NCI-H2227 (cell line): ENCODE measurements around the gene KLHDC7B.

Experiments
- DNase-seq: peaks from one replicate; lab custom pipeline; 2025; ENCODE audit not compliant: unreplicated experiment; lab: John Stamatoyannopoulos, UW

The KLHDC7B gene

DNA sequence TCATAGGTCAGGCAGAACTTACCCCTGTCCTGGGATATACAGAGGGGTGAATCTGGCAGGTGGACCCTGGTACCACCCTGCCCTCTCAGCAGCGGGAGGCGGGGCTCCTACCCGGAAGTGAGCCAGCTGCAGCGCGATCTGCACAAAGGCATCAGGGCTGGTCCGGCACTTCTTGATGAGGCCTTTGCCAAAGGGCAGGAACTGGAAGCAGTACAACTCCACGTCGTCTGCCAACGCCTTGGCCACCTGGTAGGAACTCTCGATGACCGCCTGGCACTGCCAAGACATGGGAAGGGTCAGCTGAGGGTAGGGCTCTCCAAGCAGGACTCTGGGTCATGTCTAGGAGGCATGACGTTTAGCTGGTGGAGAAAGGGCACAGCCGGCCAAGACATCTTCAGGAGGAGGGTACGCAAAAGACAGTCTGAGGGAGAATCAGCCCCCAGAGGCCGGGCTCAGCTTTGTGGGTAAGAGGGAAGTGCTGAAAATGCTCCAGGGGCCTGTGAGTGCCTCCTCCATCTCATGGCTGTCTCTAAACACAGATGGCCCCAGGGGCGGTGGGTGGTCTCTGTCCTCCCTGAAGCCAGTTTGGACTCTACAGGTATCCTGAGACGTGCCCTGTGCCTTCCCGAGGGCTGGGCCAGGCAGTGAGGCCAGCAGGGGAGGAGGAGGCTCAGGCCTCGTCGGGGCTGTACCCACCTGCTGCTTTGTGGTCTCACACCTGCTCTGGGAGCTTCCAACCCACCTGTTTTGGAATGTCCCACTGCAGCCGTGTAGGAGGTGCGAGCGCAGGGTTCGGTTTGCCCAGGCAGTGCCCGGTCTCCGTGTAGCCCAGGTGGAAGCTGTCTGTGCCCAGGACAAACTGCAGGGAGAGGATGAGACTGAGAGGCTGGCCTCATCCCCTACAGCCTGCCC lies 25.8 kb downstream of the KLHDC7B start:
- DNase-seq, result no peak

DNA sequence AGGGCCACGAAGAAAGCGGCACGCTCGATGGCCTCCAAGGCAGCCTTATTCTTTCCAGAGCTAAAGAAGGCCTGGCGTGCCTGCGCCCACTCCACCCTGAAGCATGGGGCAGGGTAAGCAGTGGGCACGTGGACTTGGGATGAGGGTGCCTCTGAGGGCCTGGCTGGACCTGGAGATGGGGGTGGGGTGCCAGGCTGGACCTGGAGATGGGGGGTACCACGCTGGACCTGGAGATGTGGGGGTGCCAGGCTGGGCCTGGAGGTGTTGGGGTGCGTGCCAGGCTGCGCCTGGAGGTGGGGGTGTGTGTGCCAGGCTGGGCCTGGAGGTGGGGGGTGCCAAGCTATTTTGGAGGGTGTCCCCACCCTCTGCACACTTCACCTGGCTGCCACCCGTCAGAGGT lies 27.3 kb downstream of the KLHDC7B start:
- DNase-seq, result no peak

DNA sequence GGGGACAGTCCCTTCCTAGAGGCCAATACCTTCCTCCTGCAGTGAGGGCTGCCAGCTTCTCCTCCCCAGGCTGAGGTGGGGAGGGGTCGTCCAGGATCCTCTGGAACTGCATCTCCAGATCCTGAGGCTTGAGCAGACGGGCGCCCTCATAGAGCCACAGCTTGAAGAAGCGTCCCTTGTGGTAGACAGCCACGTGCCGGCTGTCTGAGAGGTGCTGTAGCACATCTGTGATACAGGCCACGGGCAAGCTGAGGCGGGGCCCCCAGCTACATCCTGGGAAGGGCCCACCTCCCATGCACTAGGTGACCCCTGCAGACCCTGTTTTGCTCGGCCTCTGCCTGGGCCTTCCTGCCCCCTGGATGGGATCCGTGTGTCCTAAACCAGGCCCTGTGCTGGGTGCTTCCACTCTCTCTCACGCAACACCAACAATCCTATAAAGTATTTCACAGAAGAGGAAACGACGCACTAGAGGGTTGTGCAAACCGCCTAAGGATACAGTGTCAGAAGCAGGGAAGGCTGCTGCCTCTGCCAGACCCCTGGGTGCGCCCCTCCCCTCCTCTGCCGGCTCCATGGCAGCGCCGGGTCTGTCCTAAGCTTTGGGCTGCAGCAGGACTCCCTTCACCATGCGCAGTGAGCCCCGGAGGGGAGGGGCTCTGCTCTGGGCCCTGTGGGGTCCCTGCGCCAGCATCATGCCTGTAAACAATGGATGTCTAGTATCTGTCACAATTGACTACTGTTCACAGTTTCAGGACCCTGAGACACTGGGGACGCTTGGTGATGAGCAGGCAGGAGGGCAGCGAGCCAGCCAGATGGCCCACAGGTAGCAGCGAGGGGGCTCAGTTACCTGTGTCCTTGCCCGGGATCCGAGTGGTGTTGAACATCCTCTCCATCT lies 28.0 kb downstream of the KLHDC7B start:
- DNase-seq, result no peak

GRCh38 chr22:50574383-50574755 lies 28.7 kb downstream of the KLHDC7B start:
- no peak for DNase-seq

- DNase-seq, result no peak
Observed at GRCh38 chr22:50575426-50575941, 29.8 kb downstream of the KLHDC7B start.

- peak; percentile 35 for DNase-seq
Observed at GRCh38 chr22:50576070-50576469, 30.4 kb downstream of the KLHDC7B start.

- DNase-seq, result no peak
Observed at GRCh38 chr22:50576806-50577696, 31.4 kb downstream of the KLHDC7B start.

- no peak for DNase-seq
Observed at GRCh38 chr22:50577697-50577986, 31.9 kb downstream of the KLHDC7B start.

- DNase-seq, result no peak
Observed at GRCh38 chr22:50577987-50578775, 32.5 kb downstream of the KLHDC7B start, which contains the start of gene CPT1B. TSS of gene CPT1B (minus strand) at chr22:50578427. CDS start at chr22:50577915, 512 bp downstream.

- DNase-seq, result no peak
Observed at GRCh38 chr22:50578776-50579310, 33.1 kb downstream of the KLHDC7B start.

DNA sequence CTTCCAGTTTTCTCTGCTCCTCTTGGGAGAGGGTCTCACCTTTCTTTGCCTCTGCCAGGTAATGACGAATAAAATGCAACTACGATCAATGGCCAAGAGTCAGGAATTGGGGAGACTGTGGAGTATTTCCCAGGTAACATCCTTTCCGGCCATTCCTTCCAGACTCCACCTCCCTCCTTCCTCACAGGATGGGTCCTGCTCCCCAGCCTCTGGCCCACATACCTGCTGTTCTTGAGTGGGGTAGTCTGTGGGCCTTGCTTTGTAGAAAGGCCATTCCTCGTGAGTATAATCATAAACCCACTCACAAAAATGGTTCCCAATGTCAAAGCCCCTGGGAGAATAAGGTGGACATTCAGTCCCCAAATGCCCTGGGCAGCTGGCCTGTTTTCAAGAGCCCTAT lies 34.1 kb downstream of the KLHDC7B start:
- DNase-seq, result no peak

GRCh38 chr22:50581031-50581949 lies 35.6 kb downstream of the KLHDC7B start:
- DNase-seq, result no peak

DNA sequence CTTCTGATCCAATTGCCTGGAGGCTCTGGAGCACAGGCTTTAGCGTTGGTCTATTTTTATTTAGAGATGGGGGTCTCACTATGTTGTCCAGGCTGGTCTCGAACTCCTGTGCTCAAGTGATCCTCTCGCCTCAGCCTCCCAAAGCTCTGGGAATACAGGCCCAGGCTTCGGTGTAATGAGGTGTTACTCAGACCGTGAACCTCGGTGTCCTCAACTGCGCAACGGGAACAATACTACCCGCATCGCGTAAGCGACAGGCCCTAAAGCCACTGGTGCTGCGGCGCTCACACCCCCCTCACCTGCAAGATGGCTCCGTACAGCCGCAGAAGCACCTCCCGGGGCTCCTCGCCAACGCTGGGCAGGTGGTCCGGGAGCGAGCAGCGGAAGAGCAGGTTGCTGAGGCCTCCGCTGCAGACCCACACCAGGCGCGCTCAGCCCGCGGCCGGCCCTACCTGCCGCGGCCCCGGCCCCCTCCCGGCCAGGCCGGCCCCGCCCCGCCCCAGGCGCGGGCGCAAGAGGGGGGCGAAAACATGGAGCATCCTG lies 36.3 kb downstream of the KLHDC7B start:
- DNase-seq, result peak; percentile 50

- peak; percentile 98 for DNase-seq
Observed at GRCh38 chr22:50582493-50583293, 37.0 kb downstream of the KLHDC7B start, which contains the start of gene CHKB. TSS of gene CHKB (minus strand) at chr22:50582849. CDS start at chr22:50582781, 68 bp downstream.

- peak; percentile 37 for DNase-seq
Observed at GRCh38 chr22:50583294-50583861, 37.7 kb downstream of the KLHDC7B start.

- no peak for DNase-seq
Observed at GRCh38 chr22:50584106-50585096, 38.7 kb downstream of the KLHDC7B start.
